ENCODE results near the gene PALM.
"Not testable (repeated sequence)": the region's sequence is repeated elsewhere in the genome, so short reads cannot be mapped to it uniquely, and the experiment has no call there.

PALM gene

DNA sequence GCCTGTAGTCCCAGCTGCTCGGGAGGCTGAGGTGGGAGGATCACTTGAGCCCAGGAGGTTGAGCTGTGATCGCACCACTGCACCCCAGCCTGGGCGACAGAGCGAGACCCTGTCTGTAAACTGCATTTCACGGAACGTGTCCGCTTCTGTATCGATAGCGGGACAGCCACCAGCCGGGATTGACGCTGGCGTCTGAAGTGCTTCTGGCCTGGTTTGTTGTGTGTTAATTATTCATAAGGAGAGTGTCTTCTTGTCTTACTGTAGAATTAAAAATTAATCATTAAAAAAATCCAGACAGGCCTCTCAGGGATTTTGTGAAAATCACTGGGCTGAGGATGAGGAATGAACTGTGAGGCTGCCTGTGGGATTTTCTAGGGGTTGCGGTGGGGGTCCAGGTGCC, 26.0 kb downstream of the PALM start:
- DNase-seq = no peak

DNA sequence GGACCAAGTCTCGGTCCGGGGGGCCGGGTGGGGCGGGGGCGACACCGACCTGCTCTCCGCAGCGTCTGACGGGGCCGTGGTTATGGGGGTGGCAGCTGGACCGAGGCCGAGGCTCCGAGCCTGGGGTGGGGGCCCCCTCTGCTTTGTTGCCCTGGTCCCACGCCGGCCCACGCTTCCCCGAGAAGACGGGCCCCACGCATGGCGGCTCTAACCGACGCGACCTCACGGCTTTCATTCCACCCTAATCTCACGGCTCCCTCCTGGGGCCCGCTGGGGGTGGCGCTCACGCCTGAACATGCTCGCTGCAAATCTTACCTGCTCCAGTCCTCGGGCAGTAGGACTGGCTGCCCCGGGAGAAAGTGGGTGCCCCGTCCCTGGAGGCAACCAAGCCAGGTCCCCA, 27.4 kb downstream of the PALM start:
- DNase-seq = no peak

DNA sequence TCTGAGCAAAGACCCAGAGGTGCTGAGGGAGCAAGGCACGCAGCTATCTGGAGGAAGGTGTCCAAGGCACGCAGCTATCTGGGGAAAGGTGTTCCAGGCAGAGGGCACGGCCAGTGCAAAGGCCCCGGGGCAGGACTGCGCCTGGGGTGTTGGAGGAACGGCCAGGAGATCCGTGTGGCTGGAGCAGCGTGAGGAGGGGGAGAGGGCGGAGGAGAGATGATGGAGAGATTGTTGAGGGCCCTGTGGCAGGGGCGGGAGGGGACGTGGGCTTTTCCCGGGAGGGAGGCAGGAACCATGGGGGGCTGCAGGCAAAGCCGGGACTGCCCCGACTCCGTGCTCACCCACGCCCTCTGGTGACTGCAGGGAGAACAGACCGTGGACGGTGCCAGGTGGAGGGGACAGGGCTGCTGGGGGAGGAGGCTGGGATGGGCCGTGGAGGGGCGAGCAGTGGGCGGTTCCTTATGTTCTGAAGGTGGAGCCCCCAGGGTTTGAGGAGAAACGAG, 28.9 kb downstream of the PALM start:
- DNase-seq = peak; percentile 60

DNA sequence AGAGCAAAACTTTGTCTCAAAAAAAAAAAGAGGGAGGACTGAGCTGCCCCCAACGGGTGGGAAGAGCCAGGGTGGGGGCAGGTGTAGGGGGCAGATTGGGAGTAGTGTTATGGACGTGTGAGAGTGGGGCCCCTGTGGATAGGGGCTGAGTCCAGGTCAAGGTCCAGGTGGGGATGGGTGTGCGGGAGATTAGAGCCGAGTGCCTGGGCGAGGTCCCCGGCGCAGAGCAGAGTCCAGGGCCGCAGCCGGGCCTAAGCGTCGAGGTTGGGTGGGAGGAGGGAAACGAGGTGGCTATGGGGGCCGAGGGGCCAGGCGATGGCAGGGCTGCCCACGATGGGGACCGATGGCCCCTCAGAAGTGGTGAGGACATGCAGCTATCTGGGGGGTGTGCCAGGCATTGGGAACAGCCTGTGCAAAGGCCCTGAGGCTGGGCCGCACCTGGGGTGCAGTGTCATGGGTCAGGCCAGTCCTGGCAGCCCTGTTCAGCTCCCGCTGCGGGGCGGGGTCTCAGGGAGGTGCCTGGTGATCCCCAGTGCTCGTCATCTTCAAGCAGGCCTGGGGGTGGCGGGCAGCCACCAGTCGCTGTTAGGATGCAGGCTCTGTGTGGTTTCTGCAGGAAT, 29.9 kb downstream of the PALM start:
- no peak for DNase-seq

DNA sequence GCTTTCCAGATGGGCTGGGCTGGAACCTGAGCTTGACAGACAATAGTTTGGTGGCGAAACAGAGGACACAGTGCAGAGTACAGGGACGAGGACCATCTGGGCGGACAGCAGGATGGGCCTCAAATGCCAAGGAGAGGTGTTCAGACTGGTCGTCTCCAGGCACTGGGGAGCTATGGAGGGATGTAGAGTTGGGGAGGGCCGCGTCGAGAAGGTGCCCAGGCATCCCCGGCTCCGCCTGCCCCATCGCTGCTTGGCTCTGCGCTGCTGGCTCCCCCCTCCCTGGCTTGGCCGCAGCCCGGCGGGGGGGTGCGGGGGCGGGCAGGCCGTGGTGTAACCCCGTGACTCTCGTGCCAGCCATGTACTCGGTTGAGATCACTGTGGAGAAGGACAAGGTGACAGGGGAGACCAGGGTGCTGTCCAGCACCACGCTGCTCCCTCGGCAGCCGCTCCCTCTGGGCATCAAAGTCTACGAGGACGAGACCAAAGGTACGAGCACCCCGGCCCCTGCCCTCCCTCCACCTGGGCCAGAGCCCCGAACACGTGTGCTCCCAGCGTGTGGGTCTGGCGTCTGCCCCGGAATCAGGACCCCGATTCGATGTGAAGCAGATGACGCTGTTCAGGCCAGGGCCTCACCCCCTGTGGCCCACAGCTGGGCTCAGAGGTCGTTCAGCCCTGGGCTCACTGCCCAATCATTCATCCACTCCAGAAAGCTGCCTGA, 31.4 kb downstream of the PALM start:
- no peak for DNase-seq

DNA sequence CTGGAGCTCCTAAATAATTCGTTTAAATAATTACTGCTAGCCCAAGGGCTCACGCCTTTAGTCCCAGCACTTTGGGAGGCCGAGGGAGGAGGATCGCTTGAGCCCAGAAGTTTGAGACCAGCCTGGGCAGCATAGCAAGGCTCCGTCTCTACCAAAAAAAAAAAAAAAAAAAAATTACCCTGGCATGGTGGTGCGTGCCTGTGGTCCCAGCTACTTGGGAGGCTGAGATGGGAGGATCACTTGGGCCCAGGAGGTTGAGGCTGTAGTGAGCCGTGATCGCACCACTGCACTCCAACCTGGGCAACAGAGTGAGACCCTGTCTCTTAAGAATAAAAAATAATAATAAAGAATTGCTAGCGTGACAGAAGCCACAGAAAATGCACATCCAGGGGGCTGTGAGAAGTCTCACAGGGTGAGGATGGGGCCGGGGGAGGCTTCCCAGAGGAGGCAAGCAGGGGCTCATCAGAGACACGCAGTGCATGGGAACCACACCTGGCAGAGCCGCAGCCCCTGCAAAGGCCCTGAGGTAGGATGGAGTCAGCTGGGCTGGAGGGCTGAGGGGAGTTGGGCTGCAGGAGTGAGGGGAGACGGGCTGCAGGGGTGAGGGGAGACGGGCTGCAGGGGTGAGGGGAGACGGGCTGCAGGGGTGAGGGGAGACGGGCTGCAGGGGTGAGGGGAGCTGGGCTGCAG, 32.2 kb downstream of the PALM start:
- DNase-seq = not testable (repeated sequence)

DNA sequence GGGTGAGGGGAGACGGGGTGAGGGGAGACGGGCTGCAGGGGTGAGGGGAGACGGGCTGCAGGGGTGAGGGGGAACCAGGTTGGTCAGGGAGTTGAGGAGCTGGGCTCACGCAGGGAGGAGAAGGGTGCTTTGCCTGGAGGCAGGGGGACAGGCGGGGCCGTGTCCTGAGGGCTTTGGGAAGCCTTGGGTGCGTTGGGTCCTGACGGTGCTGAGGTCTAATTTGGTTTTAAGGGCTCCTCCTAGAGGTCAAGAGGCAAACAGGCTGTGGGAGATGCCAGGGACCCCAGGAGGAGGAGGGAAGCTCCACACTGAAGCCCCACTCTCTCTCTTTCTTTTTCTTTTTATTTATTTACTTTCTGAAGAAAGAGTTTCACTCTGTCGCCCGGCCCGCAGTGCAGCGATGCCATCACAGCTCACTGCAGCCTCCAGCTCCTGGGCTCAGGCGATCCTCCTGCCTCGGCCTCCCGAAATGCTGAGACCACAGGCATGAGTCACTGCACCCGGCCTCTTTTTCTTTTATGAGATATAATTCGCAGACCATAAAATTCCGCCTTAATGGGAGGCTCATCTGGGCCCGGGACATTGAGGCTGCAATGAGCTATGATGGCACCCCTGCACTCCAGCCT, 32.9 kb downstream of the PALM start:
- DNase-seq = peak; percentile 20

DNA sequence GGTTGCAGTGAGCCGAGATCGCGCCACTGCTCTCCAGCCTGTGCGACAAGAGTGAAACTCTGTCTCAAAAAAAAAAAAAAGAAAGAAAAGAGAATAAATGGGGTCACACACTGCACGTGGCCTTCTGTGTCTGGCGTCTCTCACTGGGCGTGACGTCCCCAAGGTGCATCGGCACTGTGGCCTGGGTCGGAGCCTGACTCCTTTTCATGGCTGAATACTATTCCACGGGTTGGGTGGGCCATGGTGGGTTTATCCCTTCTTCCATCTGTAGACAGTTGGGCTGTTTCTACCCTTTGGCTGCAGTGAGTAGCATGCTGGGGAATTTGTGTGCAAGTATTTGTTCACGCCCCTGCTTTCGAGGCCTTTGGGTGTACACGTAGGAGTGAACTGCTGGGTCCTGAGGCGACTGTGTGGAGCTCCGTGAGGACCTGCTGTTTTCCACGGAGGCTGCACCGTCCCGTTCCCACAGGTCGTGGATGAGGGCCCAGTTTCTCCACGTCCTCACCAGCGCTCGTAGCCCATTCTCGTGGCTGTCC, 33.9 kb downstream of the PALM start:
- DNase-seq = no peak

DNA sequence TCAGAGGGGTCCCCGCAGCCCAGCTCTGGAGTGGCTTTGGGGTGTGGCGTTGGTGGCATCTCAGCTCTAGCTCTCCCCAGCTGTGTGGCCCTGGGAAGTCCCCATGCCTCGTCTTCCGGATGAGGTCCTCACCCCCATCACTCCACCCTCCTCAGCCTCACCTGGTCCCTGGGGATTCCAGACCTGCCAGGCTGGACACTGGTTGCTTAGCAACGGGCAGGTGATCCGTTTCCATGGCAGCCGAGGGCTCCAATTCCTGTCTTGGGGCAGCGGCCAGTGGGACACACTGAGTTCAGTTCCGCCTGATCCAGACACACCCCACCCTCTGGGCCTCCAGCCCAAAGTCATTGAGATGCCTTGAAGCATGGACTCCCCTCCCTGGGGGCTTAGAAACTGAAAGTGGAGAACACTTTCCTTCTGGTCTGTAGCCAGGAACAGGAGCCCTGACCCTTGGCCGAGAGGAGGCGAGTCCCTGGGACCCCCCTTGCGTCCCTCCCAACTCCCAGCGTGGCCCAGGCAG, 34.5 kb downstream of the PALM start:
- DNase-seq = no peak

DNA sequence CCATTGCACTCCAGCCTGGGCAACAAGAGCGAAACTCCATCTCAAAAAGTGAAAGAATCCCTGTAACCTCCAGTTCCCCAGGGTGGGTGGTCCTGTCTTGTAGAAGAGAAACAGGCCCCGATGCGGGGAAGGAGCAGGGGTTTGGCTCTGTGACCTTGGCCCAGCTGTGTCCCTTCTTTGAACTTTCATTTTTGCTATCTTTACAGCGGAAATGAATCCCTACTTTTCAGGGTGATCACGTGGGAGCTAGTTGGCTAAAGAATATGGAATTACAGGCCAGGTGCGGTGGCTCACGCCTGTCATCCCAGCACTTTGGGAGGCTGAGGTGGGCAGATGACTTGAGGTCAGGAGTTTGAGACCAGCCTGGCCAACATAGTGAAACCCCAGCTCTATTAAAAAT, 36.4 kb downstream of the PALM start:
- not testable (repeated sequence) for DNase-seq

DNA sequence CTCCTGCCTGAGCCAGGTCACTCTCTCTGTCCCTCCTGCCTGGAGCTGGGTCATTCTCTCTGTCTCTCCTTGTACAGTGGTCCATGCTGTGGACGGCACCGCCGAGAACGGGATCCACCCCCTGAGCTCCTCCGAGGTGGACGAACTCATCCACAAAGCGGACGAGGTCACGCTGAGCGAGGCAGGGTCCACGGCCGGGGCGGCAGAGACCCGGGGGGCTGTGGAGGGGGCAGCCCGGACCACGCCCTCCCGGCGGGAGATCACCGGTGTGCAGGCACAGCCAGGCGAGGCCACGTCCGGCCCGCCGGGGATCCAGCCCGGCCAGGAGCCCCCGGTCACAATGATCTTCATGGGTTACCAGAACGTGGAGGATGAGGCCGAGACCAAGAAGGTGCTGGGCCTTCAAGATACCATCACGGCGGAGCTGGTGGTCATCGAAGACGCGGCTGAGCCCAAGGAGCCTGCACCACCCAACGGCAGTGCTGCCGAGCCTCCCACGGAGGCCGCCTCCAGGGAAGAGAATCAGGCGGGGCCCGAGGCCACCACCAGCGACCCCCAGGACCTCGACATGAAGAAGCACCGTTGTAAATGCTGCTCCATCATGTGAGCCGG, 37.6 kb downstream of the PALM start:
- no peak for DNase-seq

DNA sequence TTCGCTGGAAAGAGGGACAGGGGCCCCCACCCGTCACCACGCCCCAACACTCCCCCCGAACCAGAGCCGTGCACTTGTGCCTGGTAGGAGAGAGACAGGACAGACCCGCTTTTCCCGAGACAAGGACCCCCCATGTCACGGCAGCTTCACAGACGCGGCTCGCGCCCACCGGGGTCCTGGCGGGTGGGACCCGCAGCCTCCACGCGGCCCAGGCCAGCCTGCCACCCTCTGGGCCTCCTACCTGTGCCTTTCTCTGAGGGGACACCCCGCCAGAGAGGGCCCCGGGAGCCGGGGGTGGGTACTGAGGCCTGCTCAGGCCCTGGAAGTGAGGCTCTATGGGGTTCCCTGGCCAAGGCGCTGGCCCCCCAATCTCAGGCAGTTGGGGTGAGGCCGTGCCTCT, 38.2 kb downstream of the PALM start:
- DNase-seq = no peak

DNA sequence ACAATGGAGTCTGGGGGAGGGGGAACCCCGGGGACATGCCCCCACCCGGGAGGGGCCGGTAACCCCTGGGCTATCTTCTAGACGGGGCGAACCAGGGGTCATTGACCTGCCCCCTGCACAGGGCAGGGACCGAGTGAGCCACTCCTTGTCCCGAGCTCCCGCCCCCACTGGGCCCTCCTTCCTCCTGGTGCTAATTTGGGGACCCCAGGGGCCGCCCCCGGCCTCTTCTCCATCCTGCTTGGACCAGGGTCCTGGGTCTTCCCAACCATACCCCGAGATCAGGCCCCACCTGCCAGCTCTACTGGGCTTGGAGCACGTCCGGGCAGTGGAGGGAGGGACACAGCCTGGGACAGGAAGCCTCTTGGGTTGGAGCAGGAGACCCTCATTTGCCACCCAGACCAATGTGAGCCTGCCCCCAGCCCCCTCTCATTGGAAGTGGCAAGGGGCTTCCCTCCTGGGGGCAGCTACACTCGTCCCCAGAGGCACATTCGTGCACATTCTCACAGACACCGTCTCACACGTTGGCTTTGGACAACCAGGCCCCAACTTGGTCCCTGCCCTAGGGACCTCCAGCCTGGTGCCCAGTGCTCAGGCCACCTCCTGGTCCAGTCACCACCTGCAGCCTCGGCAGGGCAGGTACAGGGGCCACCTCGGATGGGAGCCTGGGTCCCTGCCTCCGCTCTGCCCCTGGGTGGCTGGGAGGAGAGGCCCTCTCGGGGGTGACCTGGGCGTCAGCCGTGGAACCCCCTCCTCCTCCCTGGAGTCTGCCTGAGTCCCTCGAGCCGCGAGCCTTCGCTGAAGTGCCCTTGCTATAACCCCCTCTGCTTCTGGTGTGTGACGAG, 38.9 kb downstream of the PALM start:
- DNase-seq = no peak

DNA sequence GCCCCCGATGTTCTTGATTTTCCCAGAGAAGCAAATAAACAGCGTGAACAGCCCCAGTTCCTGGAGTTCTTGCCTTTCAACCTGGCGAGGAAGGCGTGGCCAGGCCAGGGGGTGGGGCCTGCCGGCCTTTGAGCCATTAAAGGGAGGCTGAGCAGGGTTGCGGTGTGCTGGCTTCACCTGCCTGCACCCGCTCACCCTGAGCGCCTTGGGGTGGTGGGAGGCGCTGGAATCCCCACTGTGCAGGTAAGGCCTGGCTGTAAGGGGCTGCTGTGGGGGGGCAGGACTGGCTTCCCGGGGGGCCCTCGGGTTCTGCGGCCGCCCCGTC, 39.5 kb downstream of the PALM start:
- no peak for DNase-seq

DNA sequence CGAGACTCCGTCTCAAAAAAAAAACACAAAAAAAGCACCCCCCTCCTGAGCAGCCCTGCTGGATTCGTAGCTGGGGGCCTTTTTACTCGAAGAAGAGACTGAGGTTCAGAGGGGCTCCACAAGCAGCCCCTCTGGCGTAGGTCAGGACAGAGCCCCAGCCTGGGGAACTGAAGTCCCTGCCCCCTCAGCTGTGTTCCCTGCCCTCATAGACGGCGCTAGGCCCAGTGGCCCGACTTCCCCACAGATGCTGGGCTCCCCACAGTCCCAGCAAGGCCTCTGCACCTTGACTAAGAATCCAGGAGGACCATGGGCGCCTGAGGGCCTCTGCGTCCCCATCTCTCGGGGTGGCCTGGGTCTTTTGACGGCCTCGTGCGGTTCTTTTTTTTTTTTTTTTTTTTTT, 41.1 kb downstream of the PALM start:
- no peak for DNase-seq

DNA sequence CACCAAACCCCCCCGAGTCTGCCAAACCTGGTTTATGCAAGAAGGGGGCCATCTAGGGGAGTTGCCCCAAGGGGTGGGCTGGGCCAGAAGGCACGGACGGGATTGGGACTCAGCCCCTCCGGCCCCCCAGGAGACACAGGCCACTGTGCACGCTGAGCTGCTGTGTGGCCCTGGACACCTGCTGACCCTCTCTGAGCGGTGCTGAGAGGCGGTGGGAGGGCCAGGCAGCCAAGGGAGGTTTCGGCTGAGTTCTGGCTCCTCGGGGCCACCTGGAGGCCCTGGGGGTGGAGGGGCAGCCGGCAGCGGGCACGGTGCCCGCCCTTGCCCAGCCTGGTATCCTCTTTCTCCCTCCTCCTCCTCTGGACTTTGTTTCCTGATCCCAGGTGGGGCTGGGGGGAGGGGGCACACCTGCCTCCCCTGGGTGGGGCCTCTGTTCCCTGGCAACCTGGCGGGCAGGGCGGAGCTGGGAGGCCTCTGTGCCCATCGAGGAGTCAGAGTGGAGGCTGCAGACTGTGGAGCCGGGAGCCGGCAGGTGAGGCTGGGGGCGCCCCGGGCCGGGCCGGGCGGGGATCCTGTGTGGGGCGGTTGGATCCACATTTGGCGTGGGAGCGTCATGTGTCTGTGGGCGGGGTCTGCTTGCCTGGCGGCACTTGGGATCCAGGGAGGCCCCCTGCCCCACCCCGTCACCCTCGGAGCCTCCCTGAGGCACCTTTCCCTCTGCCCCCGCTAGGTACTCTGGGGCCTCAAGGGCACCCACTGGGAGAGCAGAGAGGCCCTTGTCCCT, 42.1 kb downstream of the PALM start, which contains the start of gene MISP:
TSS of gene MISP (plus strand) at position 473 of the 784 bp plus-strand sequence. CDS start 5,835 bp downstream, outside the sequence.
- no peak for DNase-seq

DNA sequence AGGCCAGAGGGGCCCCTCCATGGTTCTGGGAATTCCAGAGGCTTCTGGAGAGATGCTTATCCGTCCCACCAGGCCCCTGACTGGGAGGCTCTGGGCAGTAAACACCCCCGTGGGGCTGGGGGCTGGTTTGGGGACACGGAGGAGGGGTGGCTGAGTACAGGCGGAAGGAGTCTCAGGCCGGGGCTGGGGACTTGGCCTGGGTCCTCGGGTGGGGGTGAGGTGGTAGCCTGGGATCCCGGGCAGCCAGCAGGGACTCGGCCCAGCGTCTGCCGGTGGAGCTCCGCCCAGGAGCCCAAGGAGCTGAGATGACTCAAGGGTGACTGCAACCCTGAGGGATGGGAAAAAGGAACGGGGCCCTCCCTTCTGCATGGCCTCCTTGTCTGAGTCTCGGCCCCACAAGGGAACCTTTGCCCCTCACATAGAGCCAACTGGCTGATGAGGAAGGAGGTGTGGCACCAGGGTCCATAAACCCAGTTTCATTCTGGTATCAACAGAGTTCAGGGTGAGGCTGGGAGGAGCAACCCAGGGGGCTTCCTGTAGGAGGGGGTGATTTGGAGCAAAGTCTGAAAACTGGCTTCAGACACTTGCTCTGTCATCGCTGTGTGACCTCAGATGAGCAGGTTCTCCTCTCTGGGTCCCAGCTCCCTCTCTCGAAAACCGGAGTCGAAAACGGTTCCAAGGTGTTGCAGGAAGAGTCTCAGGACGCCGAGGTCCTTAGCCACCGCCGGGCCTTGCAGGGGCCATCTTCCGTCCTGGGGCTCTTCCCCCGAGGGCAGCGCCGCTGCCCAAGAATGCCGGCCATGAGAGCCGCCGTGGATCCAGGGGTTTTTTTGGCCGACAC, 43.0 kb downstream of the PALM start:
- DNase-seq = no peak

DNA sequence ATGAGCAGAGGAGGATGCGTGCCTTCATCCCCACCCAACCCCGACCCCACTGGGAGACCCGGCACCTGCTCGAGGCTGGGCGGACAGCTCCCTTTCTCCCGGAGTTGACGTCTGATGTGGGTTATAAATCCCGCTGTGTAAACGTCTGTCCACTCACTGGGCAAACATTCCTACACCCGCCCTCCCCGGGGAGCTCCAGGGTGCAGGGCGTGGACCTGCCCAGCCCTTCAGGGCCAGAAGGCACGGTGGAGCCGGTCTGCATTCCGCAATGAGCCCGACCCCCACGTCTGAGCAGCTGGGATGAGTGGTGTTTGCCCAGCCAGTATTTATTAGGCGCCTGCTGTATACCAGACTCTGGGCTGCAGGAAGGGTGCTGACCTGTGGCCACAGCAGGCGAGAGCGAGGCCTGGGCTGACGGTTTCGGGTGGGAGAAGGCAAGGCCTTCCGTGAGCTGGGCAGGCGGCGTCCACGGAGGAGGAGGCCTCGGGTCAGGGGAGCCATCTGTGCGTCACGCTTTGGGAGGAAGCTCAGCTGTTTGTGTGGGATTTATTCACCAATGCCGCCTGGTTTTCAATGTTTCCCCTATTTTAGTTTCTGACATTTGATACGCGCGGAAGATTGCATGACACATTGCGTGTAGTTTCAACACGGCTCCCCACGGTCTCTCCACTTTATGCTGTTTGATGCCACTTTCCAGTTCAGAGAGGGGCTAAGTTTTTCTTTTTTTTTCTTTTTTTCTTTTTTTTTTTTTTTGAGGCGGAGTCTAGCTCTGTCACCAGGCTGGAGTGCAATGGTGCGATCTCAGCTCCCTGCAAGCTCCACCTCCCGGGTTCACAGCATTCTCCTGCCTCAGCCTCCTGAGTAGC, 44.1 kb downstream of the PALM start:
- no peak for DNase-seq

DNA sequence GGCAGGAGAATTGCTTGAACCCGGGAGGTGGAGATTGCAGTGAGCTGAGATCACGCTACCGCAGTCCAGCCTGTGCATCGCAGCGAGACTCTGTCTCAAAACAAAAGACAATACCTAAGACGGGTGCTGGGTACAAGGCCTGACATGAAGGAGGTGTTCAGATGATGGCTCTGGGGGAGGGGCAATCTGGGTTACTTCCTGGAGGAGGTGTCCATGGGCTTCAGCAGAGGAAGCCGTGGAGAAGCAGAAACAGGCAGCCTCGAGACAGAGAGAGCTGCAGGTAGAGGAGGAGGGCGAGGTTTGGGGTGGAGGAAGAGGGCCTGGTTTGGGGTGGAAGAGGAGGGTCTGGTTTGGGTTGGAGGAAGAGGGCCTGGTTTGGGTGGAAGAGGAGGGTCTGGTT, 45.8 kb downstream of the PALM start:
- DNase-seq = no peak

Measured in CD4-positive, alpha-beta T cell treated with Interleukin-12 subunit alpha and Interleukin-12 subunit beta, for 1 hour (primary cell).